Esophagus (tissue), 2 donors: Measurements from ENCODE around the gene SPCS1. TPM values are rescaled to one million over a fixed set of nuclear protein-coding genes. Genes with fewer than 3 reads are reported as not detected.

Experiments used
- H3K27ac ChIP-seq, 2 donors: one replicate each; pipeline ENCODE4 v1.5.1; 2013; ENCODE audit warnings: low read depth in 2 of 2, mild to moderate bottlenecking in 2 of 2, inconsistent platforms in 1 of 2, low read length in 1 of 2, moderate library complexity in 1 of 2
- H3K27me3 ChIP-seq, 2 donors: one replicate each; pipeline ENCODE4 v1.6.1; 2013; ENCODE audit warnings: low read length in 2 of 2, control low read depth in 1 of 2, mild to moderate bottlenecking in 1 of 2; ENCODE audit not compliant: insufficient read depth in 2 of 2, control insufficient read depth in 1 of 2
- H3K36me3 ChIP-seq, 2 donors: one replicate each; pipeline ENCODE4 v1.6.1; 2013; ENCODE audit warnings: low read length in 1 of 2; ENCODE audit not compliant: control insufficient read depth in 2 of 2, insufficient read depth in 2 of 2
- H3K4me1 ChIP-seq, 2 donors: one replicate each; pipeline ENCODE4 v1.6.1; 2013; ENCODE audit warnings: low read length in 1 of 2; ENCODE audit not compliant: control insufficient read depth in 2 of 2, insufficient read depth in 2 of 2
- H3K4me3 ChIP-seq, 2 donors: one replicate each; pipeline ENCODE4 v1.5.1; 2013; ENCODE audit warnings: low read length in 2 of 2, mild to moderate bottlenecking in 2 of 2, low read depth in 1 of 2, moderate library complexity in 1 of 2
- H3K9me3 ChIP-seq, 2 donors: one replicate each; pipeline ENCODE4 v1.6.1; 2013; ENCODE audit warnings: mild to moderate bottlenecking in 2 of 2, low read depth in 1 of 2, low read length in 1 of 2, moderate library complexity in 1 of 2; ENCODE audit not compliant: control insufficient read depth in 2 of 2, insufficient read depth in 1 of 2
- WGBS, 2 donors: extraction: QIAGEN DNeasy Blood & Tissue Kit; methylation state at CpG; one replicate each; pipeline ENCODE4 v1.1.7; 2013; 5-methylcytosine and 5-hydroxymethylcytosine counted together
- polyA plus RNA-seq, 2 donors: library from polyadenylated mRNA; stranded (reverse); fragments of 200-250 nt; gene quantifications; one replicate each; pipeline ENCODE4 v1.2.3, GENCODE V29; 2013
- donor health status: healthy with polysubstance abuse.
- donor health status: Bipolar disorder and iron deficiency.

SPCS1 gene
- polyA plus RNA-seq, 2 donors, result 54.6 to 114 TPM

- Histone ChIP-seq H3K27me3 (no peaks in the 10 kb centered on the region), H3K4me1 (peaks cover 0 to 7% of the 10 kb centered on the region in 2 donors), H3K36me3 (peaks cover 0 to 2% of the 10 kb centered on the region in 2 donors), H3K9me3 (no peaks in the 10 kb centered on the region), H3K27ac (no peak overlapping the region), H3K4me3 (peak overlapping the region in 1 of 2 donors; percentile 94)
- 63 to 79% methylated on average over 4 of the region's 4 CpGs for WGBS, 2 donors
These were observed 1.7 kb downstream of the SPCS1 start for GRCh38 chr3:52707585-52707984.

GRCh38 chr3:52710512-52710911 is 4.6 kb downstream of the SPCS1 start:
- H3K36me3 ChIP-seq, result peaks cover 0 to 5% of the 10 kb centered on the region in 2 donors
- no peaks in the 10 kb centered on the region for H3K9me3 ChIP-seq
- H3K4me3 ChIP-seq, result no peak overlapping the region
- H3K27me3 ChIP-seq, result no peaks in the 10 kb centered on the region
- no peak overlapping the region for H3K27ac ChIP-seq
- H3K4me1 ChIP-seq, result peaks cover 0 to 2% of the 10 kb centered on the region in 2 donors
- 85 to 90% methylated on average over 2 of the region's 2 CpGs for WGBS, 2 donors

GRCh38 chr3:52712291-52713212 is 6.6 kb downstream of the SPCS1 start:
- H3K4me3 ChIP-seq, result no peak overlapping the region
- H3K27me3 ChIP-seq, result no peaks in the 10 kb centered on the region
- peaks cover 0 to 9% of the 10 kb centered on the region in 2 donors for H3K36me3 ChIP-seq
- no peaks in the 10 kb centered on the region for H3K4me1 ChIP-seq
- H3K27ac ChIP-seq, result peak overlapping the region in 1 of 2 donors; percentile 9
- H3K9me3 ChIP-seq, result no peaks in the 10 kb centered on the region
- 93 to 96% methylated on average over 17 of the region's 17 CpGs for WGBS, 2 donors

- H3K27ac ChIP-seq, result no peak overlapping the region
- H3K36me3 ChIP-seq, result peaks cover 0 to 9% of the 10 kb centered on the region in 2 donors
- no peaks in the 10 kb centered on the region for H3K4me1 ChIP-seq
- no peaks in the 10 kb centered on the region for H3K27me3 ChIP-seq
- no peaks in the 10 kb centered on the region for H3K9me3 ChIP-seq
- H3K4me3 ChIP-seq, result no peak overlapping the region
- WGBS, 2 donors, result 55 to 60% methylated on average over 34 to 39 of the region's 39 CpGs
These were observed 8.7 kb downstream of the SPCS1 start for GRCh38 chr3:52714335-52715302.

- H3K9me3 ChIP-seq, result no peaks in the 10 kb centered on the region
- 91 to 93% methylated on average over 11 of the region's 11 CpGs for WGBS, 2 donors
These were observed 9.9 kb downstream of the SPCS1 start for GRCh38 chr3:52715714-52716305.

GRCh38 chr3:52719618-52720017 is 13.7 kb downstream of the SPCS1 start:
- Histone ChIP-seq H3K27ac (no peak overlapping the region), H3K27me3 (no peaks in the 10 kb centered on the region)

More at GRCh38 chr3:52715714-52716305, 9.9 kb downstream of the SPCS1 start:
- H3K4me1 ChIP-seq, result no peaks in the 10 kb centered on the region
- H3K27ac ChIP-seq, result no peak overlapping the region
- H3K36me3 ChIP-seq, result peaks cover 0 to 9% of the 10 kb centered on the region in 2 donors
- H3K27me3 ChIP-seq, result no peaks in the 10 kb centered on the region
- H3K4me3 ChIP-seq, result no peak overlapping the region

GRCh38 chr3:52721002-52721729 is 15.3 kb downstream of the SPCS1 start:
- 88% methylated on average over 6 of the region's 6 CpGs for WGBS, 2 donors
- Histone ChIP-seq H3K9me3 (no peaks in the 10 kb centered on the region), H3K4me3 (no peak overlapping the region), H3K27me3 (no peaks in the 10 kb centered on the region), H3K4me1 (no peaks in the 10 kb centered on the region), H3K36me3 (no peaks in the 10 kb centered on the region), H3K27ac (no peak overlapping the region)

More at GRCh38 chr3:52719618-52720017, 13.7 kb downstream of the SPCS1 start:
- Histone ChIP-seq H3K36me3 (peaks cover 0 to 4% of the 10 kb centered on the region in 2 donors), H3K4me1 (no peaks in the 10 kb centered on the region), H3K4me3 (no peak overlapping the region), H3K9me3 (no peaks in the 10 kb centered on the region)

GRCh38 chr3:52721730-52722008 is 15.8 kb downstream of the SPCS1 start:
- Histone ChIP-seq H3K36me3 (no peaks in the 10 kb centered on the region), H3K27me3 (no peaks in the 10 kb centered on the region), H3K27ac (no peak overlapping the region), H3K4me3 (no peak overlapping the region), H3K4me1 (no peaks in the 10 kb centered on the region), H3K9me3 (no peaks in the 10 kb centered on the region)
- 83 to 85% methylated on average over 1 of the region's 1 CpG for WGBS, 2 donors

- Histone ChIP-seq H3K4me1 (no peaks in the 10 kb centered on the region), H3K27me3 (no peaks in the 10 kb centered on the region), H3K36me3 (no peaks in the 10 kb centered on the region), H3K9me3 (no peaks in the 10 kb centered on the region), H3K27ac (no peak overlapping the region), H3K4me3 (no peak overlapping the region)
- 90 to 91% methylated on average over 7 of the region's 7 CpGs for WGBS, 2 donors
These were observed 16.6 kb downstream of the SPCS1 start for GRCh38 chr3:52722491-52722890.
